H9 (cell line): ENCODE data around the gene CERCAM. TPM values are rescaled to one million over a fixed set of nuclear protein-coding genes. Genes with fewer than 3 reads are reported as not detected.

ENCODE experiments used
- DNase-seq: peaks from one replicate; pipeline ENCODE4 v3.0.0-alpha.2; 2017
- H2AFZ ChIP-seq: one replicate; pipeline ENCODE4 v1.6.1; 2013; ENCODE audit warnings: mild to moderate bottlenecking, low read length, control low read depth, moderate library complexity
- H2AK5ac ChIP-seq: 2 replicates; pipeline ENCODE4 v1.6.1; 2013; ENCODE audit warnings: low read length, control low read depth, mixed read lengths; ENCODE audit not compliant: insufficient read length
- H2BK120ac ChIP-seq: one replicate; pipeline ENCODE4 v1.6.1; 2013; ENCODE audit warnings: low read depth, mild to moderate bottlenecking, low read length, control low read depth, inconsistent platforms; ENCODE audit not compliant: poor library complexity, severe bottlenecking
- H2BK12ac ChIP-seq: 2 replicates; pipeline ENCODE4 v1.6.1; 2013; ENCODE audit warnings: low read length, control low read depth, mixed read lengths, low read depth; ENCODE audit not compliant: insufficient read length
- H2BK15ac ChIP-seq: 2 replicates; pipeline ENCODE4 v1.6.1; 2013; ENCODE audit warnings: low read depth, low read length, control low read depth
- H2BK20ac ChIP-seq: one replicate; pipeline ENCODE4 v1.6.1; 2013; ENCODE audit warnings: low read depth, mild to moderate bottlenecking, low read length, control low read depth, inconsistent platforms; ENCODE audit not compliant: poor library complexity, severe bottlenecking
- H2BK5ac ChIP-seq: 2 replicates; pipeline ENCODE4 v1.6.1; 2013; ENCODE audit warnings: low read length, control low read depth, mixed read lengths; ENCODE audit not compliant: insufficient read length
- H3K14ac ChIP-seq: 2 replicates; pipeline ENCODE4 v1.6.1; 2013; ENCODE audit warnings: low read length, control low read depth; ENCODE audit not compliant: insufficient read depth
- H3K18ac ChIP-seq: 2 replicates; pipeline ENCODE4 v1.6.1; 2013; ENCODE audit warnings: low read depth, mild to moderate bottlenecking, mixed read lengths, low read length, control low read depth; ENCODE audit not compliant: insufficient read length
- H3K23ac ChIP-seq: 2 replicates; pipeline ENCODE4 v1.6.1; 2013; ENCODE audit warnings: low read length, control low read depth, mixed read lengths, low read depth; ENCODE audit not compliant: insufficient read length
- H3K23me2 ChIP-seq: 2 replicates; pipeline ENCODE4 v1.6.1; 2013; ENCODE audit warnings: low read depth, mild to moderate bottlenecking, mixed read lengths, low read length, control low read depth; ENCODE audit not compliant: insufficient read length, poor library complexity, severe bottlenecking
- H3K27ac ChIP-seq: 2 replicates; pipeline ENCODE4 v1.5.1; 2013; ENCODE audit warnings: low read length, control low read depth, mixed read lengths, low read depth; ENCODE audit not compliant: insufficient read length
- H3K27me3 ChIP-seq: 2 replicates; pipeline ENCODE4 v1.6.1; 2013; ENCODE audit warnings: low read length, control low read depth, inconsistent platforms; ENCODE audit not compliant: insufficient read depth
- H3K4ac ChIP-seq: 2 replicates; pipeline ENCODE4 v1.6.1; 2013; ENCODE audit warnings: low read depth, mild to moderate bottlenecking, control low read depth, inconsistent platforms, low read length, moderate library complexity
- H3K4me1 ChIP-seq: 2 replicates; pipeline ENCODE4 v1.6.1; 2013; ENCODE audit warnings: low read length, control low read depth, inconsistent platforms; ENCODE audit not compliant: insufficient read depth
- H3K4me2 ChIP-seq: 2 replicates; pipeline ENCODE4 v1.6.1; 2013; ENCODE audit warnings: low read length, control low read depth, mixed read lengths; ENCODE audit not compliant: insufficient read length, insufficient read depth
- H3K56ac ChIP-seq: 2 replicates; pipeline ENCODE4 v1.6.1; 2013; ENCODE audit warnings: low read depth, mild to moderate bottlenecking, mixed read lengths, low read length, control low read depth; ENCODE audit not compliant: insufficient read length
- H3K79me1 ChIP-seq: 2 replicates; pipeline ENCODE4 v1.6.1; 2013; ENCODE audit warnings: low read depth, mild to moderate bottlenecking, moderate library complexity, low read length, control low read depth, inconsistent platforms; ENCODE audit not compliant: insufficient read depth, poor library complexity, severe bottlenecking
- H3K79me2 ChIP-seq: 2 replicates; pipeline ENCODE4 v1.6.1; 2013; ENCODE audit warnings: low read length, control low read depth, inconsistent platforms; ENCODE audit not compliant: insufficient read depth
- H3K9ac ChIP-seq: 2 replicates; pipeline ENCODE4 v1.6.1; 2013; ENCODE audit warnings: low read length, control low read depth, mixed read lengths; ENCODE audit not compliant: insufficient read length; ENCODE audit errors: extremely low read depth
- H3K9me3 ChIP-seq: one replicate; pipeline ENCODE4 v1.6.1; 2013; ENCODE audit warnings: low read depth, low read length, inconsistent platforms; ENCODE audit not compliant: control insufficient read depth
- H3T11ph ChIP-seq: one replicate; pipeline ENCODE4 v1.6.1; 2013; ENCODE audit warnings: mild to moderate bottlenecking, low read length, control low read depth, inconsistent platforms
- H4K20me1 ChIP-seq: one replicate; pipeline ENCODE4 v1.6.1; 2013; ENCODE audit not compliant: control insufficient read depth, insufficient read length, insufficient read depth
- H4K5ac ChIP-seq: 2 replicates; pipeline ENCODE4 v1.6.1; 2013; ENCODE audit warnings: low read depth, mild to moderate bottlenecking, mixed read lengths, low read length, control low read depth; ENCODE audit not compliant: insufficient read length
- H4K8ac ChIP-seq: replicated peaks from 2 replicates; pipeline ENCODE4 v1.6.1; 2013; ENCODE audit warnings: low read length, control low read depth, mixed read lengths, low read depth; ENCODE audit not compliant: insufficient read length
- H4K91ac ChIP-seq: 2 replicates; pipeline ENCODE4 v1.6.1; 2013; ENCODE audit warnings: low read depth, mild to moderate bottlenecking, moderate library complexity, mixed read lengths, low read length, control low read depth; ENCODE audit not compliant: insufficient read length
- H3K27ac Mint-ChIP-seq, 3 experiments: 2 replicates in 2 of 3; 3 replicates in 1 of 3; pipeline ENCODE4 v1.8.0; 2020 to 2021; ENCODE audit warnings: mixed read lengths in 3 of 3, mild to moderate bottlenecking in 1 of 3, moderate library complexity in 1 of 3
- H3K27me3 Mint-ChIP-seq: 2 replicates; pipeline ENCODE4 v1.8.0; 2021; ENCODE audit warnings: low read depth, mild to moderate bottlenecking, moderate library complexity, mixed read lengths
- H3K36me3 Mint-ChIP-seq, 3 experiments: 2 replicates in 2 of 3; 3 replicates in 1 of 3; pipeline ENCODE4 v1.8.0; 2020 to 2021; ENCODE audit warnings: low read depth in 3 of 3, mixed read lengths in 3 of 3; ENCODE audit not compliant: insufficient read depth in 1 of 3
- H3K4me1 Mint-ChIP-seq, 2 experiments: 2 replicates each; pipeline ENCODE4 v1.8.0; 2020; ENCODE audit warnings: mixed read lengths in 2 of 2
- H3K4me3 Mint-ChIP-seq, 2 experiments: 2 replicates in 1 of 2; 3 replicates in 1 of 2; pipeline ENCODE4 v1.8.0; 2020 to 2021; ENCODE audit warnings: mild to moderate bottlenecking in 2 of 2, mixed read lengths in 2 of 2, moderate library complexity in 1 of 2
- H3K9me3 Mint-ChIP-seq, 2 experiments: 2 replicates in 1 of 2; 3 replicates in 1 of 2; pipeline ENCODE4 v1.8.0; 2020; ENCODE audit warnings: mild to moderate bottlenecking in 2 of 2, mixed read lengths in 2 of 2, moderate library complexity in 1 of 2
- CTCF ChIP-seq: fragments of 200-600 bp; sonication (generic); conservative IDR thresholded peaks from 3 replicates; pipeline ENCODE4 v1.8.0; 2021; ENCODE audit warnings: antibody characterized with exemption, mild to moderate bottlenecking
- WGBS: extraction: QIAGEN DNeasy Blood & Tissue Kit; methylation state at CpG from one replicate; pipeline ENCODE4 v1.1.7; 2013; ENCODE audit warnings: missing lambda C conversion rate, low lambda C conversion rate, mixed read lengths; ENCODE audit not compliant: insufficient read length; ENCODE audit errors: extremely low coverage; 5-methylcytosine and 5-hydroxymethylcytosine counted together
- total RNA-seq: library from RNA; stranded (reverse); gene quantifications from 2 replicates; pipeline ENCODE4 v1.2.1, GENCODE V29; 2021

CERCAM gene
- total RNA-seq, 1 experiment from 2014 or later, result 5.4 TPM

GRCh38 chr9:128435611-128436010 is 15.0 kb downstream of the CERCAM start:
- H4K5ac ChIP-seq, result no peak overlapping the region
- H3K4me1 ChIP-seq, result no peaks in the 10 kb centered on the region
- H3K4ac ChIP-seq, result no peak overlapping the region
- H2BK12ac ChIP-seq, result no peak overlapping the region
- H3K4me1 Mint-ChIP-seq, result 0 out of 4 replicates have a peak, but pooled peaks cover 0 to 3% of the 10 kb centered on the region in 2 experiments
- no peak for TF ChIP-seq CTCF
- no peak overlapping the region for H3K18ac ChIP-seq
- no peak overlapping the region for H2BK5ac ChIP-seq
- H3T11ph ChIP-seq, result no peak overlapping the region
- H2BK20ac ChIP-seq, result no peak overlapping the region
- no peak overlapping the region for H3K4me3 Mint-ChIP-seq
- H3K9me3 ChIP-seq, result no peaks in the 10 kb centered on the region
- H3K23ac ChIP-seq, result no peak overlapping the region
- no peak overlapping the region for H3K27ac ChIP-seq
- H3K27me3 ChIP-seq, result no peaks in the 10 kb centered on the region
- no peaks in the 10 kb centered on the region for H3K9me3 Mint-ChIP-seq
- peaks cover 2% of the 10 kb centered on the region for H3K27me3 Mint-ChIP-seq
- no peak overlapping the region for H4K91ac ChIP-seq
- no peak overlapping the region for H3K4me2 ChIP-seq
- H4K8ac ChIP-seq, result no peak overlapping the region
- no peak overlapping the region for H2AFZ ChIP-seq
- WGBS, result no CpG with 5 or more reads among the region's 18 CpGs
- DNase-seq, result no peak
- H3K27ac Mint-ChIP-seq, result no peak overlapping the region
- no peaks in the 10 kb centered on the region for H4K20me1 ChIP-seq
- no peak overlapping the region for H3K14ac ChIP-seq
- H2AK5ac ChIP-seq, result no peak overlapping the region
- H3K79me2 ChIP-seq, result no peaks in the 10 kb centered on the region
- no peak overlapping the region for H3K56ac ChIP-seq
- no peaks in the 10 kb centered on the region for H3K23me2 ChIP-seq
- H3K36me3 Mint-ChIP-seq, result no peaks in the 10 kb centered on the region
- H3K79me1 ChIP-seq, result no peaks in the 10 kb centered on the region
- H3K9ac ChIP-seq, result no peak overlapping the region
- H2BK120ac ChIP-seq, result no peak overlapping the region
- H2BK15ac ChIP-seq, result no peak overlapping the region
